Nephron (organoid): ENCODE data around the gene NT5DC4.

ENCODE experiments used
- H3K27ac Mint-ChIP-seq, 3 experiments: 2 replicates each; pipeline ENCODE4 v1.8.0; 2020; ENCODE audit warnings: mixed read lengths in 3 of 3, mild to moderate bottlenecking in 2 of 3, moderate library complexity in 1 of 3
- H3K27me3 Mint-ChIP-seq: 2 replicates; pipeline ENCODE4 v1.8.0; 2021; ENCODE audit warnings: low read depth, mild to moderate bottlenecking, moderate library complexity, mixed read lengths
- H3K36me3 Mint-ChIP-seq: 2 replicates; pipeline ENCODE4 v1.8.0; 2020; ENCODE audit warnings: low read depth, mixed read lengths
- H3K4me1 Mint-ChIP-seq: 2 replicates; pipeline ENCODE4 v1.8.0; 2020; ENCODE audit warnings: mixed read lengths
- H3K4me3 Mint-ChIP-seq, 3 experiments: 2 replicates each; pipeline ENCODE4 v1.8.0; 2020; ENCODE audit warnings: mild to moderate bottlenecking in 3 of 3, mixed read lengths in 3 of 3, moderate library complexity in 2 of 3
- H3K9me3 Mint-ChIP-seq: 2 replicates; pipeline ENCODE4 v1.8.0; 2020; ENCODE audit warnings: mixed read lengths
- CTCF ChIP-seq, 3 experiments: fragments of 200-600 bp; sonication (generic); IDR thresholded peaks; one replicate each; pipeline ENCODE4 v1.5.0; 2021; ENCODE audit warnings: antibody characterized with exemption in 3 of 3; ENCODE audit not compliant: unreplicated experiment in 3 of 3

The NT5DC4 gene

GRCh38 chr2:112720785-112721184 lies at the start of gene NT5DC4:
Gene NT5DC4 (plus strand): TSS chr2:112721020. CDS start chr2:112721080, 60 bp downstream.
- TF ChIP-seq CTCF (IDR thresholded peaks at IDR 0.05; ENCODE audit: unreplicated experiment in 3 of 3): no peak
- Mint-ChIP-seq H3K4me3 (no peak within 1 kb of the TSS), H3K27ac (no peak within 1 kb of the TSS), H3K27me3 (peaks cover 6% of the 10 kb centered on the region), H3K36me3 (no peaks in the 10 kb centered on the region), H3K4me1 (no peaks in the 10 kb centered on the region), H3K9me3 (peaks cover 5% of the 10 kb centered on the region)

GRCh38 chr2:112671801-112672200 lies 49.0 kb upstream of the NT5DC4 start:
- Mint-ChIP-seq H3K36me3 (no peaks in the 10 kb centered on the region), H3K4me3 (no peak overlapping the region), H3K4me1 (no peaks in the 10 kb centered on the region), H3K27me3 (peaks cover 4% of the 10 kb centered on the region), H3K27ac (no peak overlapping the region), H3K9me3 (no peaks in the 10 kb centered on the region)
- no peak for TF ChIP-seq CTCF (IDR thresholded peaks at IDR 0.05; ENCODE audit: unreplicated experiment in 3 of 3)

GRCh38 chr2:112673008-112673407 lies 47.8 kb upstream of the NT5DC4 start:
- Mint-ChIP-seq H3K9me3 (no peaks in the 10 kb centered on the region), H3K36me3 (no peaks in the 10 kb centered on the region)

GRCh38 chr2:112674229-112674628 lies 46.6 kb upstream of the NT5DC4 start:
- no peaks in the 10 kb centered on the region for H3K36me3 Mint-ChIP-seq
- no peaks in the 10 kb centered on the region for H3K4me1 Mint-ChIP-seq
- peaks cover 4% of the 10 kb centered on the region for H3K27me3 Mint-ChIP-seq
- H3K4me3 Mint-ChIP-seq: no peak overlapping the region
- no peak overlapping the region for H3K27ac Mint-ChIP-seq
- TF ChIP-seq CTCF (IDR thresholded peaks at IDR 0.05; ENCODE audit: unreplicated experiment in 3 of 3): no peak
- no peaks in the 10 kb centered on the region for H3K9me3 Mint-ChIP-seq

More at GRCh38 chr2:112673008-112673407, 47.8 kb upstream of the NT5DC4 start:
- TF ChIP-seq CTCF (IDR thresholded peaks at IDR 0.05; ENCODE audit: unreplicated experiment in 3 of 3): no peak
- no peak overlapping the region for H3K4me3 Mint-ChIP-seq
- no peaks in the 10 kb centered on the region for H3K4me1 Mint-ChIP-seq
- peaks cover 4% of the 10 kb centered on the region for H3K27me3 Mint-ChIP-seq
- no peak overlapping the region for H3K27ac Mint-ChIP-seq

- no peak overlapping the region for H3K27ac Mint-ChIP-seq
- no peaks in the 10 kb centered on the region for H3K9me3 Mint-ChIP-seq
- peaks cover 19% of the 10 kb centered on the region for H3K4me1 Mint-ChIP-seq
- no peak overlapping the region for H3K4me3 Mint-ChIP-seq
- TF ChIP-seq CTCF (IDR thresholded peaks at IDR 0.05; ENCODE audit: unreplicated experiment in 3 of 3): no peak
- H3K27me3 Mint-ChIP-seq: peaks cover 13% of the 10 kb centered on the region
- H3K36me3 Mint-ChIP-seq: no peaks in the 10 kb centered on the region
These were observed 41.3 kb upstream of the NT5DC4 start for GRCh38 chr2:112679484-112679883.

GRCh38 chr2:112680666-112681101 lies 40.1 kb upstream of the NT5DC4 start:
- Mint-ChIP-seq H3K4me3 (no peak overlapping the region), H3K4me1 (peaks cover 27% of the 10 kb centered on the region), H3K36me3 (no peaks in the 10 kb centered on the region), H3K9me3 (no peaks in the 10 kb centered on the region), H3K27me3 (peaks cover 9% of the 10 kb centered on the region), H3K27ac (no peak overlapping the region)
- no peak for TF ChIP-seq CTCF (IDR thresholded peaks at IDR 0.05; ENCODE audit: unreplicated experiment in 3 of 3)
